K562 treated with DMSO at 1 percent for 4 hours (cell line): ENCODE measurements around the gene ACTL7B. TPM values are rescaled to one million over a fixed set of nuclear protein-coding genes. Genes with fewer than 3 reads are reported as not detected.

ENCODE experiments used
- total RNA-seq: library from RNA; unstranded; fragments of 300-600 nt; gene quantifications from 2 replicates; pipeline ENCODE4 v1.2.3, GENCODE V29; 2022; ENCODE audit not compliant: insufficient read depth

The ACTL7B gene, protein sequence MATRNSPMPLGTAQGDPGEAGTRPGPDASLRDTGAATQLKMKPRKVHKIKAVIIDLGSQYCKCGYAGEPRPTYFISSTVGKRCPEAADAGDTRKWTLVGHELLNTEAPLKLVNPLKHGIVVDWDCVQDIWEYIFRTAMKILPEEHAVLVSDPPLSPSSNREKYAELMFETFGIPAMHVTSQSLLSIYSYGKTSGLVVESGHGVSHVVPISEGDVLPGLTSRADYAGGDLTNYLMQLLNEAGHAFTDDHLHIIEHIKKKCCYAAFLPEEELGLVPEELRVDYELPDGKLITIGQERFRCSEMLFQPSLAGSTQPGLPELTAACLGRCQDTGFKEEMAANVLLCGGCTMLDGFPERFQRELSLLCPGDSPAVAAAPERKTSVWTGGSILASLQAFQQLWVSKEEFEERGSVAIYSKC
- not detected in 2 replicates for total RNA-seq

DNA sequence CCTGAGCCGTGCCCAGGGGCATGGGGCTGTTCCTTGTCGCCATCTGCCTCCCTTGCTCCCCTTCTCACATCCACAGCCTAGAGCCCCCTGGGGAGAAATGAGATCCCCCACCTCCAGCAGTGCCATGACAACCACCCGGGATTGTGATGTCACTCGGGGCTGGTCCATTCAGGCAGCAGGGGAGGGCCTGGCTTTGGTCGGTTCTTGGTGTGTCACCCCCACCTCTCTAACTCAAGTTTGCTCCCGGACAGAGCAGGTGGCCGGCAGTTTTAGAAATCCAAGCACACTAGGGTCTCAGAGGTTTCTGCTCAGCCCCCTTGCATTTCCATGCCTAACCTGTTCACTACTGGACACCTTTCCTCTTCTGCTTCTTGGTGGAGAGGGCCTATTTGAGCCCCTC is at the start of gene ACTL7B:
Gene ACTL7B (minus strand): TSS at position 99 of the 400 bp plus-strand sequence. CDS start 56 bp downstream, at position 43.

DNA sequence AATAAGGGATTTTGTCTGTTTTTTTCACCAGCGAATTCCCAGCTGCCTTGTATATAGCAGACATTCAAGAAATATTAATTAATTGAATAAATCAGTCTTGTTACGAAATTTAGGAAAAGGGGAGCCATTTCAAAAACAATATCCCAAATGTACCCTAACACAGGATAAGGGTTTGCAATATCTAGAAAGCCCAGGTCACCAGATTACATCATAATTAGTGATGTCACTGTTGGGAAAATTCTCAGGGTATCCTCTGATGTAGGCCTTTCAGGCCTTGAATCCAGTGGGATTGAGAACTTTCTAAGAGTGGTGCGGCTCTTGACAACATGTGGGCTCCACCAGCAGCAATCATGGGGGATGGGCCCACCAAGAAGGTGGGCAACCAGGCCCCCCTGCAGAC is 6.2 kb upstream of the ACTL7B start, which contains the start of gene ACTL7A:
Gene ACTL7A (plus strand): TSS at position 270 of the 400 bp plus-strand sequence. CDS start 57 bp downstream, at position 327.

Other genes with a start within 250 kb of the ACTL7B start
- gene ACTL7A, start 6.3 kb upstream of the ACTL7B start, total RNA-seq, result not detected in 2 replicates
- 28.8 and 47.2 TPM in 2 replicates for gene ELP1, start 78.1 kb upstream of the ACTL7B start, total RNA-seq
- 11.4 and 16.3 TPM in 2 replicates for gene ABITRAM, start 78.4 kb upstream of the ACTL7B start, total RNA-seq
- 22.9 and 29.1 TPM in 2 replicates for gene CTNNAL1, start 157.5 kb upstream of the ACTL7B start, total RNA-seq